Skin epidermis (tissue), 12 donors: ENCODE measurements around the gene VEZF1.

Experiments used
- H3K27ac ChIP-seq, 21 experiments: fragments of 200-600 bp; sonication (generic) in 11 of 21; one replicate each; pipeline ENCODE4 v1.5.0; 2020; ENCODE audit warnings: mild to moderate bottlenecking in 3 of 21, inconsistent platforms in 2 of 21, moderate library complexity in 2 of 21
- H3K4me3 ChIP-seq, 7 experiments: fragments of 200-600 bp; sonication (generic) in 2 of 7; one replicate each; pipeline ENCODE4 v1.5.0; 2020; ENCODE audit warnings: inconsistent platforms in 2 of 7, mild to moderate bottlenecking in 2 of 7, moderate library complexity in 1 of 7

The VEZF1 gene, protein sequence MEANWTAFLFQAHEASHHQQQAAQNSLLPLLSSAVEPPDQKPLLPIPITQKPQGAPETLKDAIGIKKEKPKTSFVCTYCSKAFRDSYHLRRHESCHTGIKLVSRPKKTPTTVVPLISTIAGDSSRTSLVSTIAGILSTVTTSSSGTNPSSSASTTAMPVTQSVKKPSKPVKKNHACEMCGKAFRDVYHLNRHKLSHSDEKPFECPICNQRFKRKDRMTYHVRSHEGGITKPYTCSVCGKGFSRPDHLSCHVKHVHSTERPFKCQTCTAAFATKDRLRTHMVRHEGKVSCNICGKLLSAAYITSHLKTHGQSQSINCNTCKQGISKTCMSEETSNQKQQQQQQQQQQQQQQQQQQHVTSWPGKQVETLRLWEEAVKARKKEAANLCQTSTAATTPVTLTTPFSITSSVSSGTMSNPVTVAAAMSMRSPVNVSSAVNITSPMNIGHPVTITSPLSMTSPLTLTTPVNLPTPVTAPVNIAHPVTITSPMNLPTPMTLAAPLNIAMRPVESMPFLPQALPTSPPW

DNA sequence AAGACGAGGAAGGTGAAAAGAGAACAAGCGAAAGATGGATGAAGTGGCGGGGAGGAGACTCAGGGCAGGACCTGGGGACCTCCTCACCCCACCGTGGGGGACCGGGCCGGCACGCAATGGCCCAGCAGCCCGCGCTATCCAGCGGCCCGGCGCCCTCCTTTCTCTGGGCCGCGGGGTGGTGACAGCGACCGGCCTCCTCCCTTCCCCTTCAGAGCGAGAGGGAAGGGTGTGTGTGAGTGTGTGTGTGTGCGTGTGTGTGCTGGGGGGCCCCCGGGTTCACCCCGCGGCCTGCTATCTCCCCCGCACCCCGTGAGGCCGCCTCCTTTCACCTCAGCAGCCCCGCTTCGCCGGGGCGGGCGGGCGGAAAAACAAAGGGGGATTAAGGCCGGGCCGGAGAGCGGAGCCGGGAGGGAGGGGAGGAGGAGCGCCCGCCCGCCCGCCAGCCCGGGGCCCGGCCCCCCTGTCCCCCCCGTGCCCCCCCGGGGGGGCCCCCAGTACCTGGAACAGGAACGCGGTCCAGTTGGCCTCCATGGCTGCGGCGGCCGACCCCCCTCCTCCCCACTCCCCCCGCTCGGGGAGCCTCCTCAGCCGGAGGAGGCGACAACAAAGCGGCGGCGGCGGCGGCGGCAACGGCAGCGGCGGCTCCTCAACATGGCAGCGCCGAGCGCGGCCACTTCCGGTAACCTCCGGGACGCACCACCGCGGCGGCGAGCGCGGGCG, at the start of gene VEZF1:
Gene VEZF1, minus strand, starts transcription at position 674 of the 720 bp plus-strand sequence. Its CDS starts 143 bp downstream, at position 531.
- Histone ChIP-seq H3K27ac (peak within 1 kb of the TSS; percentile 87 to 99 (median 97)), H3K4me3 (peak within 1 kb of the TSS; percentile 60 to 93 (median 82))

DNA sequence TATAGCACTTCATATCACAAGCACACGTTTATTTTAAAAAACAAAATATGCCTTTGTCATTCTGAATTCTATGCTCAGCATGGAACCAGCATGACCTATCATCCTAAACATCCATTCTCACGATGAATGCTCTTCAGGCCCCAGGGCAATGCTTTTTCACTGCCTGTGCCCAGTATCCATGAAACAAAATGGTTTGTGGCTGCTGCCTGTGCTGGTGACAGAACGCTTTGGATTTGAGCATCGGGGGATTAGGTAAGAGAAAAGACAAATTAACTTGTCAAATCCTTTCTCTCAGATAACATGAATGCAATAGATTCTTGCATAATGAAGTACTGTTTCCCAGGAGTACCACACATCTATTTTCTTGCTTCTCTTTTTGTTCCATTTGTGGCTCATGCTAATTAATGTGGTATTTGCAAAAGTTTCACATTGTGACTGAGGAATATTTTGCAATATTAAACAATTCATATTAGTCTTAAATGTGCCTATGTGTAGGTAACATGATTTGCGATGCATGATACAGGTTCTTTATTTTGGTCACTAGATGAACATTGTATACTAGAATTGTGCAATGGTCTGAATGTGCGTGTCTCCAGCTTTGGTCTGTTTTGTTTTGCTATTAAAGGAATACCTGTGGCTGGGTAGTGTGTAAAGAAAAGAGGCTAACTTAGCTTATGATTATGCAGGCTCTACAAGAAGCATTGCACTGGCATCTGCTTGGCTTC, 44.8 kb upstream of the VEZF1 start:
- no peak overlapping the region for H3K27ac ChIP-seq
- no peak overlapping the region for H3K4me3 ChIP-seq

DNA sequence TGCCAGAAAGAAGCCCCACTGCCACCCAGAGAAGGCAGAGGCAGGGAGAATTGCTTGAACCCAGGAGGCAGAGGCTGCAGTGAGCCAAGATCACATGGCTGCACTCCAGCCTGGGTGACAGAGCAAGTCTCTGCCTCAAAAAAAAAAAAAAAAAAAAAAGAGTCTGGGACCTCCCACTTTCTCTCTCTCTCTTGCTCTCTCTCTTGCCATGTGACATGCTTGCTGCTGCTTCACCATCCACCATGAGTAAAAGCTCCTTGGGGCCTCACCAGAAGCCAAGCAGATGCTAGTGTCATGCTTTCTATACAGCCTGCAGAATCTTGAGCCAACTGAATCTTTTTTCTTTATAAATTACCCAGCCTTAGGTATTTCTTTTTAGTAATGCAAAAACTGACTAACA, 40.5 kb upstream of the VEZF1 start:
- H3K27ac ChIP-seq, result no peak overlapping the region
- H3K4me3 ChIP-seq, result no peak overlapping the region

DNA sequence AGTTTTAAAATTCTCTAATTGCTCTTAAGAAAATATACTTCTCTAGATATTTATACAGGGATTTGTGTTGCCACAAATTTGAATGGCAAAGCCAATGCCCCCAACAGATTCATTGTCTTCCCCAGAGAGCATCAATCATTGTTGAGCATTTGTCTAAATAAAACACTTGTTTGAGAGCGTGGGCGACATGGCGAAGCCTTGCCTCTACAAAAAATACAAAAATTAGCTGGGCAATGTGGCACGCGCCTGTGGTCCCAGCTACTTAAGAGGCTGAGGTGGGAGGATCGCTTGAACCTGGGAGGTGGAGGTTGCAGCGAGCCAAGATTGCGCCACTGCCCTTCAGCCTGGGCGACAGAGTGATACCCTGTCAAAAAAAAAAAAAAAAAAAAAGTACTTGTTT, 32.3 kb upstream of the VEZF1 start:
- no peak overlapping the region for H3K27ac ChIP-seq
- no peak overlapping the region for H3K4me3 ChIP-seq

DNA sequence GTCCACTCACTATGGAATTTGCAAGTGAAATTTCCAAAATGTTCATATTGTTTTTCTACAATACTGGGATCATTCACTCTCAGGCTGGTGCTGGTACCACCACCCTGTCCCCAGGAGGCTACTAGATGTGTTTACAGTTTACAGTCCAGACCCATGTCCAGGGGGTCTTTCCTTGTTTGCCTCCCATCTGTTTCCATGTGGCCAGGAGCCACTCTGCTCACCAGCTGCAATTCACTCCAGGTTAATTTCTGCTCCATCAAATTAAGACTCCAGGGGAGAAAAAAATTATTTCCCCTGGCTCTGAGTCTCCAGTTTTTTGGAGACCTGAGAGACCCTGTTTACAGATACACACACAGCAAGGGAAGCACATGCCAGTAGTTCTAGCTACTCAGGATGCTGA, 31.5 kb upstream of the VEZF1 start:
- no peak overlapping the region for H3K27ac ChIP-seq

DNA sequence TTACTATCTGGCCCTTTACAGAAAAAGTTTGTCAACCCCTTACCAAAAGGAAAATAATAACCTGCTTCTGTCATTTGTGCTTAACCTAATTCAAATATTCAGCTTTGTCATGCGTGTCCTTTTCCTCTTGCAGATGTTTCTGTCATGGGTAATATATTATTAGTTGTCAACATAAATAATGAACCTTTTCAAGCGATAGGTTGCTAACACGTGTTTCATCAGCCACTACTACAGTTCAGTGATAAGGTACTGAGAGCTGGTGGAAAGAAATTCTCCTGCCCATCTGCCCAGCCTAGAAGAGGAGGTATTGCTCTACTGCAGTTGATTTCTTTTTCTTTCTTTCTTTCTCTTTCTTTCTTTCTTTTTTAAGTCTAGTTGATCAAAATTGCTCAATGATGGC, 31.0 kb upstream of the VEZF1 start:
- no peak overlapping the region for H3K27ac ChIP-seq
- H3K4me3 ChIP-seq, result no peak overlapping the region

More for the DNA sequence above, 31.5 kb upstream of the VEZF1 start:
- H3K4me3 ChIP-seq, result no peak overlapping the region

DNA sequence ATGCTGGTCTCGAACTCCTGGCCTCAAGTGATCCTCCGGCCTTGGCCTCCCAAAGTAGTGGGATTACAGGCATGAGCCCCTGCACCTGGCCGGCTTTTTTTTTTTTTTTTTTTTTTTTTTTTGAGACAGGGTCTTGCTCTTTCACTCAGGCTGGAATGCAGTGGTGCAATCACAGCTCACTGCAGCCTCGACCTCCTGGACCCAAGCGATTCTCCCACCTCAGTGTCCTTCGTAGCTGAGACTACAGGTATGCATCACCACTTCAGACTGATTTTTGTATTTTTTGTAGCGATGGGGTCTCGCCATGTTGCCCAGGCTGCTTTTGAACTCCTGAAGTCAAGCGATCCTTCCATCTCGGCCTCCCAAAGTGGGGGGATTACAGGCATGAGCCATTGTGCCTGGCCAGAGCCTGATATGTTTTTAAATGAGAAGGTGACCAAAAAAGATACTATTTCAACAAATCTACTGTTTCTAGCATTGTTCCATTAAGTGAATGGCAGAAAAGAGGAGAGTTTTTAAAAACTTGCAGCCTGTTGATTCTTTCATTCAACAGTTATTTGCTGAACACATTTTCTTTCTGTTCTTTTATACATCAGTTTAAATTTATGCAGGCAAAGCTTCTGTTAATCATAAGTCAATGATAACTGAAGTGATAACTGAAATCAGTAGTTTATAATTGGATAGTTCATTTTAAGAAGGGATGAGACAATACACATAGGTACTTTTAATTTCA, 22.2 kb upstream of the VEZF1 start:
- no peak overlapping the region for H3K4me3 ChIP-seq
- H3K27ac ChIP-seq, result no peak overlapping the region

DNA sequence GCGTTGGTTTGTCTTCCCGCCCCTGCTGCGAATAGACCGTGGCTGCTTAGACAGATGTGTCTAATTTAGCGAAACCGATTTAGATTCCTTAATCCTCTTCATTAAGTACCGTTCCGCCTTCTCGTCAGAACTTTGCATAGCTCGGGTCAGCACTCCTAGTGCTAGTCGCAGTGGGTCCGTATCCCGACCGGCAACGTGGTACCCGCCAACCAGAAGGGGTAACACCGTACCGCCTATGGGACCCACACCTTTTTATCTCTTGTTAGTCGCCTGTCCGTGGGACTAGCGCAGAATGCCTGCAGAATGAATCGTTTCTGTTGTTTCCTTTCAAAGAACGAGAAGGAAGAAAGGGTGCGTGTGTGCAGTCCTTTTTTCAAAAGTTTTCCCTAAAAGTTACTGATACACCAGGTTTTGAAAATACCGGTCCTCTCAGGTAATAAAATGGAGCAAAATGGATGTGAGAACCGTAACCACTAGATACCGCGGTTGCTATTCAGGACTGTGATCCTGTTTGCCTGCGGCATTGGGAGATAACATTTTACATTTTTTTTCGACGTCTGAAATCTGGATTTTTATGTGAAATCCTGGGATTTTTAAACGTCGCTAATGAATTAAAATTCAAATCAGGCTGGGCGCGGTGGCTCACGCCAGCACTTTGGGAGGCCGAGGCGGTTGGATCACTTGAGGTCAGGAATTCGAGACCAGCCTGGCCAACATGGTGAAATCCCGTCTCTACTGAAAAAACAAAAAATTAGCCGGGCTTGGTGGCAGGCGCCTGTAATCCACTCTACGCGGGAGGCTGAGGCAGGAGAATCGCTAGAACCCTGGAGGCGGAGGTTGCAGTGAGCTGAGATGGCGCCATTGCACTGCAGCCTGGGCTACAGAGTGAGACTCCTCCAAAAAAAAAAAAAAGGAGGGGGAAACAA, 20.0 kb upstream of the VEZF1 start:
- Histone ChIP-seq H3K4me3 (peak overlapping the region; percentile 79 to 98 (median 92)), H3K27ac (peak overlapping the region in 20 of 21 experiments; percentile 4 to 98 (median 97))

DNA sequence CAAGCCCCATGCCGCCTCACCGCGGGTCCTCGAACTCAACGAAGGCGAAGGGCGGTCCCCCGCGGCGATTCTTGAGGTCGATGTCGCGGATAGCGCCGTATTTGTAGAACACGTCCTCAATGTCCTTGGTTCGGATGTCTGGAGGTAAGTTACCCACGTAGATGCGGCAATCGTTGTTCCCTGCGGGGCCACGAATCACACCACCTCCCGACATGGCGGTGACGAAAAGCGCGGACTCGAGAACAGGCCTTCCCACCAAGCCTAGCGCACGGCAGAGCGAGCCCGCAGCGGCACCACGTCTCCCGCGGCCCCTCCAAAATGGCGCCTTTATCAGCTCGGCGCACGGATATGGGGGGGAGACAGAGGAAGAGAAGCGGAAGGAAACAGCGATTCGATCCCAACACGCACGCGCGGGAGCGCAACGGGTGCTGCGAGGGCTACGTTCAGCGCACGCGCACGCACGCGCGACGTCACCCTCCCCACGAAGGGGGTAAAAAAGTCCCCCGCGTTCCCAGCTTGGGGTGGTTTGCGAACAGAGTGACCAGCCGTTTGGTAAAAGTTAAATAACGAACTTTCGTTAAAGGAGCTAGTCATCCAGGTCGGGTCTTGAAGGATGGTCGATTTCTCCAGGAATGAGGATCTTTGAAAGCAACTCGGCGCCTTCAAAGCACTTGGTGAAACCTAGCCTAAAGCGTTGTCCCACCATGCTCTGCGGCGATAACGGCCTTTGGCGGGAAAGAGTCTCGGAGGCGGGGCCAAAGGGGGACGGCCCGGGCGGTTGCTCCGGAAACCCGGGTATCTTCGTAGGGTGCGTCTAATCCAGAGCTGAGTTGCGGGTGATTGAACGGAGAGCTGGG, 19.1 kb upstream of the VEZF1 start, which contains the start of gene SRSF1:
Gene SRSF1, minus strand, starts transcription at position 323 of the 857 bp plus-strand sequence. Its CDS starts 109 bp downstream, at position 214.
- Histone ChIP-seq H3K4me3 (peak within 1 kb of the TSS; percentile 79 to 98 (median 92)), H3K27ac (peak within 1 kb of the TSS; percentile 67 to 98 (median 97))

DNA sequence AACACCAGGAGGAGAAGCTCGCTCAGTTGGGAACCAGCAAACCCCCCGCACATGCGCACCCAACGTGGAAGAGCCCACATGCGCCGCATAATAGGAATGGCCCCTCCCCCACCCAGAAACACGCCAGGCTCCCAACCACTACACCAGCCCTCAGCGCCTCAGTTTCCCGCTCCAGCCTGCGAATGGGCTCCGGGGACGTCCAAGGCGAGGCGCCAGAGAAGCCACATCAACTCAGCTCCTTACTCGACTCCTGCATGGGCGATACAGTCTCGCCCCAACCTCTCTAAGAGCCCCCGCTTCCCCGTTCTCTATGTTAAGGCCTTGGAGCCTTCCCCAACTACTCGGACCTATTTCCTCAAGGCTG, 18.5 kb upstream of the VEZF1 start:
- Histone ChIP-seq H3K27ac (peak overlapping the region; percentile 67 to 98 (median 97)), H3K4me3 (peak overlapping the region; percentile 79 to 98 (median 92))

DNA sequence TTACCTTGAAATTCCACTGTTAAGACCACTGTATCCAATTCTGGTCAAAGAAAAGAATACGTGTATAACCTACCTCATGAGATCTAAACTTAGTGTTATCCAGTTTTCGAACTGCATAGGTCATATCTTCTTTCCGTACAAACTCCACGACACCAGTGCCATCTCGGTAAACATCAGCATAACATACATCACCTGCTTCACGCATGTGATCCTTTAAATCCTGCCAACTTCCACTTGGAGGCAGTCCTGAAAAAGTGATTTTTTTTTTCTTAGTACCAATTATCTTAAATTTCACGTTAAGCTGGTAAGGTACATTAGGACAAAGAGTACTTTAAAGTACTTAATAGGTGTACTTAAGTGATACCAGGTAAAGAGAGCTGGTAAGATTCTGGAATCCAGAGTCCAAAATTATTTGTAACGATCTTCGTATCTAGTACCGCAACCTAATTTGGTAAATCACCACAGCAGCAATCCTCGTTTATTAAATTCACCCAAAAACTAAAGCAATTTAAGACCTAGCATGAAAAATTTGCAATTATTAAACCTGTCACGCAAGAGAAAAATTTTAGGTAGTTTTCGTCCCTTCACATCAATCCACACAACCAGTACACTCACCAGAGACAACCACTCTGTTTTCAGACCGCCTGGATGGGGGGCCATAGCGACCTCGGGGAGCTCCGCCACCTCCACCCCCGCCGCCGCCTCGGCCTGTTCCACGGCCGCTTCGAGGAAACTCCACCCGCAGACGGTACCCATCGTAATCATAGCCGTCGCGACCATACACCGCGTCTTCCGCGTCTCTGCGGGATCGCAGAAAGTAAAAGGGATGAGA, 17.9 kb upstream of the VEZF1 start:
- H3K4me3 ChIP-seq, result peak overlapping the region; percentile 79 to 98 (median 92)
- peak overlapping the region; percentile 67 to 98 (median 97) for H3K27ac ChIP-seq

DNA sequence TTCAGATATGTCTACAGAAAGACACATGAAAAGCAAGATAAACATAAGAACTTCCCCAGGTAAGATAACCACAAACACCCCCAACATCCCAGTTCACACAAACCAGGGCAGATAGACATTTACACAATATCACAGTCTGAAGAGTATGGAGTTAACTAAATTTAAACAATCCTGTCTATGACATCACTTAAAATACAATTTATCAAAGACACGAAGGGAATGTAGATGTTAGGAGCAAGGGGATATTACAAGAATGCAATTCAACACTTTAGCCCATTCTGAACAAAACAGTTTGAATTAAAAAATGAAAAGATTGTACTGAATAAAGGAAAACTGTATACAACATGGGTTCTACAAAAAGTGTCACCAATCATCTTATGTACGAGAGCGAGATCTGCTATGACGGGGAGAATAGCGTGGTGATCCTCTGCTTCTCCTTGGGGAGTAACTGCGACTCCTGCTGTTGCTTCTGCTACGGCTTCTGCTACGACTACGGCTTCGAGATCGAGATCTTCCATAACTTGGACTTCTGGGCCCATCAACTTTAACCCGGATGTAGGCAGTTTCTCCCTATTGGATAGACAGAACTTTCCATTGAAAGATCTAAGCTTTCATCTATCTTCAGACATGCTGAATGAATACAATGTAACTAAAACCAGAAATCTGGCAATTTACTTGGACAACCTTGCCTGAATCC, 17.1 kb upstream of the VEZF1 start:
- Histone ChIP-seq H3K4me3 (peak overlapping the region; percentile 79 to 98 (median 92)), H3K27ac (peak overlapping the region in 3 of 21 experiments; percentile 25 to 97 (median 90))

DNA sequence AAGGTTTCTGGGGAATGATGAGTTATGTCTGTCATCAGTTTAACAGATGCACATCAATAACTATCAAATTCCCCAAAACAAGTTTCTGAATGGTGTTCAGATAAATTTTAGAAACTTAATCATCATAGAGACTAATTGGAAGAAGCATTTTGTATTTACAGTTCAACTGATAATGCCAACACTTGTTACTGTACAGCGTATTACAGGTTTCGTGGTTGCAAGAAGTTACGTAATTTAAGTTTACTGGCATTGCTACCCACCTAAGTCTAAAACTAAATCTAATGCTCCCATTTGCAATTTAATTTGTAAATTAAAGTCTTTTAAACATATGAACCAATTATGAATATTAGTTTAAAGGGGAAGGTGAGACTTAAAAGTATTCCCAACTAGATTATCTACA, 16.0 kb upstream of the VEZF1 start:
- Histone ChIP-seq H3K27ac (no peak overlapping the region), H3K4me3 (no peak overlapping the region)

DNA sequence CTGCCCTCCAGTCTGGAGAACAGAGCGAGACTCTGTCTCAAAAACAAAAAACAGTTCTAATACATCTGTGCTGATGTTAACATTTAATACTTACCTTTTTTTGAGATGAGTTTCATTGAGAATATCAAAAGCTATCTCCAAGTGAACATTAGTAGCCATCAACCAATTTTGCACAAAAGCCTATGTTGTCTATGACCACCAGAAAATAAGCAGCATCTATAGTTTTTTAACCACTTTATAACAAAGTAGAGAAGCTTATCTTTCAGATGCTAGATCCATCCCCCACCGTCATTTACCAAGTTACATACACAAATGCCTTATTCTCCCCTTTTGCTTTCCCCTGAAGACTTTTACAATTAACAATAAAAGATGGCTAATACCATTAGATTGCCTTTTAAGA, 14.9 kb upstream of the VEZF1 start:
- H3K27ac ChIP-seq, result no peak overlapping the region
- H3K4me3 ChIP-seq, result no peak overlapping the region

DNA sequence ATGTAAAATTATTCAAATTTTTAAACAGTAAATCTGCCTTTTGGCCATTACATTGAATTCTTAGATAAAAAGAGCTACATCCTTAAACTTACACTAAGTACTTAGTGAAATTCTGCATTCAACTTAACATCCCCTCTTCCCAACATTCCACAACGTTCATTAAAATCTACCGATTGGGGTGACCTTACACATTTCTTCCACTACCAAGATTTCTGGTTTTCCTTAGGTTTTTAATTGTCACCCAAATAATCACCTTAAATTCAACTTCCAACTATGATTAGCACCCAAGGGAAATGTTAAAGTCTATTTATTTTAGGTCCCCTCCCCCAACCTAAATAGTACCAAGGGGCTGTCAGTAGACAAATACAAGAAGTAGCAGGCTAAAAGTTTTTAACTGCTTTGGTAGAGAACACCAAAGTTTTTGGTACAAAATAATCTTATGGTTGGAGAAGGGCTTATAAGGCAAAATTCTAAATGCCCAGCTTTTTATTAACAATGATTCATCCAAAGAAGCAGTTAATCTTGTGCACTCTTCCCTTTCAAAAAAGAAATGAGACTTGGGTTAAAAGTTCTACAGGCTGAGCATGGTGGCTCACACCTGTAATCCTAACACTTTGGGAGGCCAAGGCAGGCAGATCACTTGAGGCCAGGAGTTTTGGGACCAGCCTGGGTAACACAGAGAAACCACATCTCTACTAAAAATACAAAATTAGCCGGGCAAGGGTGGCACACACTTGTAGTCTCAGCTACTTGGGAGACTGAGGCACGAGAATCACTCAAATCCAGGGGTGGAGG, 14.3 kb upstream of the VEZF1 start:
- Histone ChIP-seq H3K4me3 (no peak overlapping the region), H3K27ac (no peak overlapping the region)
